Measurements from ENCODE around the gene TMEM208. TPM values are rescaled to one million over a fixed set of nuclear protein-coding genes. Genes with fewer than 3 reads are reported as not detected.

Gene TMEM208
- total and polyA plus RNA-seq, 3 experiments from 2014 or later: 58.4 to 83.7 (median 69.5) TPM

GRCh38 chr16:67235816-67236562, 9.1 kb downstream of the TMEM208 start:
- H3K27ac ChIP-seq (ENCODE audit: low read depth, low read length): no peak overlapping the region
- peak in 4 of 5 donors; percentile 23 to 66 (median 42) for DNase-seq
- H3K4me3 ChIP-seq (ENCODE audit: low read length): no peak overlapping the region

GRCh38 chr16:67236563-67237395, 9.8 kb downstream of the TMEM208 start:
- POLR2A ChIA-PET: interaction anchor here (1.8 kb wide), 1 partner anchor 10 kb away, joined by 7 read pairs; the partner anchor contains the start of gene TMEM208
- DNase-seq: peak; percentile 60 to 75 (median 64)
- H3K36me3 ChIP-seq (ENCODE audit: insufficient read depth, low read length): peaks cover 17% of the 10 kb centered on the region
- H3K27ac Mint-ChIP-seq: peak overlapping the region; percentile 69 to 96 (median 92)
- H3K27me3 ChIP-seq (ENCODE audit: insufficient read depth, low read length, poor library complexity, severe bottlenecking): no peaks in the 10 kb centered on the region
- peaks cover 0 to 62% (median 7%) of the 10 kb centered on the region in 3 donors for H3K36me3 Mint-ChIP-seq
- H3K4me1 Mint-ChIP-seq: peaks cover 7 to 11% (median 8%) of the 10 kb centered on the region in 3 donors
- CTCF ChIA-PET: interaction anchor here (1.2 to 2.8 kb wide), 2 partner anchors 9 to 42 kb away, joined by 4 to 8 read pairs; partner anchors contain the start of gene TMEM208
- H3K9me3 ChIP-seq (ENCODE audit: low read length): no peaks in the 10 kb centered on the region
- no peaks in the 10 kb centered on the region for H3K9me3 Mint-ChIP-seq
- H3K27ac ChIP-seq (ENCODE audit: low read depth, low read length): no peak overlapping the region
- H3K4me3 Mint-ChIP-seq: peak overlapping the region in 6 of 7 donors; percentile 38 to 71 (median 57)
- H3K27me3 Mint-ChIP-seq: peaks cover 0 to 2% of the 10 kb centered on the region in 2 donors
- no peaks in the 10 kb centered on the region for H3K4me1 ChIP-seq (ENCODE audit: insufficient read depth, low read length)
- no peak overlapping the region for H3K4me3 ChIP-seq (ENCODE audit: low read length)

More at GRCh38 chr16:67235816-67236562, 9.1 kb downstream of the TMEM208 start:
- Histone ChIP-seq H3K4me1 (ENCODE audit: insufficient read depth, low read length) (no peaks in the 10 kb centered on the region), H3K27me3 (ENCODE audit: insufficient read depth, low read length, poor library complexity, severe bottlenecking) (no peaks in the 10 kb centered on the region), H3K36me3 (ENCODE audit: insufficient read depth, low read length) (peaks cover 24% of the 10 kb centered on the region), H3K9me3 (ENCODE audit: low read length) (no peaks in the 10 kb centered on the region)
- Mint-ChIP-seq H3K27ac (peak overlapping the region; percentile 69 to 96 (median 92)), H3K9me3 (no peaks in the 10 kb centered on the region), H3K4me3 (peak overlapping the region; percentile 38 to 86 (median 61)), H3K4me1 (peaks cover 5 to 7% (median 6%) of the 10 kb centered on the region in 3 donors), H3K27me3 (peaks cover 0 to 2% of the 10 kb centered on the region in 2 donors), H3K36me3 (peaks cover 0 to 70% (median 7%) of the 10 kb centered on the region in 3 donors)
- CTCF ChIA-PET: interaction anchor here (1.1 to 2.8 kb wide), 3 partner anchors 8 to 12 kb away, joined by 3 to 8 read pairs (median 4); partner anchors contain the start of gene TMEM208
- POLR2A ChIA-PET: no interaction called here

- Mint-ChIP-seq H3K4me1 (peaks cover 7 to 11% (median 8%) of the 10 kb centered on the region in 3 donors), H3K27me3 (peaks cover 0 to 2% of the 10 kb centered on the region in 2 donors), H3K27ac (peak overlapping the region in 4 of 8 donors; percentile 47 to 78 (median 67)), H3K36me3 (peaks cover 0 to 60% (median 7%) of the 10 kb centered on the region in 3 donors), H3K9me3 (no peaks in the 10 kb centered on the region), H3K4me3 (no peak overlapping the region)
- POLR2A ChIA-PET: interaction anchor here (1.8 kb wide), 1 partner anchor 10 kb away, joined by 7 read pairs; the partner anchor contains the start of gene TMEM208
- Histone ChIP-seq H3K27me3 (ENCODE audit: insufficient read depth, low read length, poor library complexity, severe bottlenecking) (no peaks in the 10 kb centered on the region), H3K9me3 (ENCODE audit: low read length) (no peaks in the 10 kb centered on the region), H3K4me1 (ENCODE audit: insufficient read depth, low read length) (no peaks in the 10 kb centered on the region), H3K27ac (ENCODE audit: low read depth, low read length) (no peak overlapping the region), H3K4me3 (ENCODE audit: low read length) (no peak overlapping the region), H3K36me3 (ENCODE audit: insufficient read depth, low read length) (peaks cover 16% of the 10 kb centered on the region)
- DNase-seq: no peak
- CTCF ChIA-PET: interaction anchor here (1.2 to 2.8 kb wide), 2 partner anchors 10 to 41 kb away, joined by 4 to 8 read pairs; partner anchors contain the start of gene TMEM208
Measured at GRCh38 chr16:67237396-67238277, 10.7 kb downstream of the TMEM208 start.

- no peak for DNase-seq
- ChIA-PET POLR2A (interaction anchor here (1.8 kb wide), 1 partner anchor 11 kb away, joined by 7 read pairs; the partner anchor contains the start of gene TMEM208), CTCF (interaction anchor here (1.2 to 2.8 kb wide), 2 partner anchors 11 to 40 kb away, joined by 4 to 8 read pairs; partner anchors contain the start of gene TMEM208)
- Mint-ChIP-seq H3K4me3 (no peak overlapping the region), H3K27me3 (peaks cover 0 to 2% of the 10 kb centered on the region in 2 donors), H3K9me3 (no peaks in the 10 kb centered on the region), H3K4me1 (peaks cover 7 to 11% (median 8%) of the 10 kb centered on the region in 3 donors), H3K36me3 (peaks cover 0 to 59% (median 7%) of the 10 kb centered on the region in 3 donors), H3K27ac (peak overlapping the region in 1 of 8 donors; percentile 80)
- H3K4me1 ChIP-seq (ENCODE audit: insufficient read depth, low read length): no peaks in the 10 kb centered on the region
- peaks cover 16% of the 10 kb centered on the region for H3K36me3 ChIP-seq (ENCODE audit: insufficient read depth, low read length)
- no peaks in the 10 kb centered on the region for H3K27me3 ChIP-seq (ENCODE audit: insufficient read depth, low read length, poor library complexity, severe bottlenecking)
- no peak overlapping the region for H3K27ac ChIP-seq (ENCODE audit: low read depth, low read length)
- no peaks in the 10 kb centered on the region for H3K9me3 ChIP-seq (ENCODE audit: low read length)
- H3K4me3 ChIP-seq (ENCODE audit: low read length): no peak overlapping the region
Measured at GRCh38 chr16:67238278-67238575, 11.3 kb downstream of the TMEM208 start.

- CTCF ChIA-PET: interaction anchor here (1.0 to 2.8 kb wide), 2 partner anchors 11 kb away, joined by 3 to 8 read pairs; partner anchors contain the start of gene TMEM208
- Mint-ChIP-seq H3K36me3 (peaks cover 0 to 54% (median 7%) of the 10 kb centered on the region in 3 donors), H3K4me1 (peaks cover 8 to 17% (median 13%) of the 10 kb centered on the region in 3 donors), H3K27ac (peak overlapping the region in 2 of 8 donors; percentile 35 to 95), H3K4me3 (no peak overlapping the region), H3K27me3 (peaks cover 0 to 2% of the 10 kb centered on the region in 2 donors), H3K9me3 (no peaks in the 10 kb centered on the region)
- Histone ChIP-seq H3K4me1 (ENCODE audit: insufficient read depth, low read length) (peaks cover 6% of the 10 kb centered on the region), H3K9me3 (ENCODE audit: low read length) (no peaks in the 10 kb centered on the region), H3K4me3 (ENCODE audit: low read length) (no peak overlapping the region), H3K27ac (ENCODE audit: low read depth, low read length) (no peak overlapping the region), H3K27me3 (ENCODE audit: insufficient read depth, low read length, poor library complexity, severe bottlenecking) (no peaks in the 10 kb centered on the region), H3K36me3 (ENCODE audit: insufficient read depth, low read length) (peaks cover 16% of the 10 kb centered on the region)
- POLR2A ChIA-PET: no interaction called here
- no peak for DNase-seq
Measured at GRCh38 chr16:67238806-67239470, 12.0 kb downstream of the TMEM208 start.

GRCh38 chr16:67240506-67240905, 13.6 kb downstream of the TMEM208 start:
- POLR2A ChIA-PET: no interaction called here

More at GRCh38 chr16:67240506-67240905, 13.6 kb downstream of the TMEM208 start:
- H3K4me1 ChIP-seq (ENCODE audit: insufficient read depth, low read length): peaks cover 22% of the 10 kb centered on the region
- H3K27ac ChIP-seq (ENCODE audit: low read depth, low read length): peak overlapping the region; percentile 51
- CTCF ChIA-PET: no interaction called here
- Mint-ChIP-seq H3K4me1 (peaks cover 24 to 33% (median 29%) of the 10 kb centered on the region in 3 donors), H3K27me3 (peaks cover 0 to 2% of the 10 kb centered on the region in 2 donors), H3K4me3 (no peak overlapping the region), H3K9me3 (no peaks in the 10 kb centered on the region), H3K27ac (peak overlapping the region in 3 of 8 donors; percentile 37 to 76 (median 74)), H3K36me3 (peaks cover 0 to 43% (median 7%) of the 10 kb centered on the region in 3 donors)
- H3K36me3 ChIP-seq (ENCODE audit: insufficient read depth, low read length): peaks cover 15% of the 10 kb centered on the region
- DNase-seq: no peak
- no peaks in the 10 kb centered on the region for H3K27me3 ChIP-seq (ENCODE audit: insufficient read depth, low read length, poor library complexity, severe bottlenecking)
- H3K4me3 ChIP-seq (ENCODE audit: low read length): no peak overlapping the region
- H3K9me3 ChIP-seq (ENCODE audit: low read length): no peaks in the 10 kb centered on the region

All from CD8-positive, alpha-beta memory T cell (primary cell).